HCT116 (cell line): ENCODE results near the gene MANBA.

Experiments used
- ATF3 ChIP-seq: IDR thresholded peaks from 2 replicates; pipeline ENCODE4 v1.6.1; 2012
- CTCF ChIP-seq, 3 experiments: fragments of 200-600 bp in 1 of 3; sonication (generic) in 1 of 3; IDR thresholded peaks in 2 of 3; conservative IDR thresholded peaks in 1 of 3; 2 replicates each; pipeline ENCODE4 v1.5.1; 2012 to 2017; ENCODE audit warnings: low read depth in 2 of 3, low read length in 2 of 3, antibody characterized with exemption in 1 of 3, borderline replicate concordance in 1 of 3, control low read depth in 1 of 3, mild to moderate bottlenecking in 1 of 3, mixed read lengths in 1 of 3, mixed run types in 1 of 3, moderate library complexity in 1 of 3; ENCODE audit not compliant: insufficient read depth in 1 of 3
- EGR1 ChIP-seq: IDR thresholded peaks from 2 replicates; pipeline ENCODE4 v1.6.1; 2012; ENCODE audit warnings: low read depth
- ELF1 ChIP-seq: IDR thresholded peaks from 2 replicates; pipeline ENCODE4 v1.6.1; 2012; ENCODE audit warnings: low read depth, borderline replicate concordance
- EZH2 ChIP-seq: fragments of 200-600 bp; sonication (generic); IDR thresholded peaks from 2 replicates; pipeline ENCODE4 v1.6.1; 2017; ENCODE audit warnings: antibody characterized with exemption, mixed run types
- JUND ChIP-seq: IDR thresholded peaks from 2 replicates; pipeline ENCODE4 v1.6.1; 2012
- MAX ChIP-seq: IDR thresholded peaks from 2 replicates; pipeline ENCODE4 v1.6.1; 2012
- POLR2A ChIP-seq: IDR thresholded peaks from 2 replicates; pipeline ENCODE4 v1.7.0; 2011; ENCODE audit warnings: borderline replicate concordance; ENCODE audit not compliant: insufficient read depth, insufficient read length; ENCODE audit errors: extremely low read depth
- POLR2AphosphoS5 ChIP-seq: IDR thresholded peaks from 2 replicates; pipeline ENCODE4 v1.6.1; 2011; ENCODE audit warnings: mild to moderate bottlenecking, low read depth, low read length, moderate library complexity
- RAD21 ChIP-seq: IDR thresholded peaks from 2 replicates; pipeline ENCODE4 v1.6.1; 2012; ENCODE audit warnings: low read depth, mild to moderate bottlenecking
- SIN3A ChIP-seq: IDR thresholded peaks from 2 replicates; pipeline ENCODE4 v1.6.1; 2012; ENCODE audit warnings: low read depth
- SP1 ChIP-seq: IDR thresholded peaks from 2 replicates; pipeline ENCODE4 v1.6.1; 2012; ENCODE audit warnings: low read depth
- ZNF274 ChIP-seq: fragments of 200-500 bp; sonication (Bioruptor generic); IDR thresholded peaks from 2 replicates; pipeline ENCODE4 v1.6.1; 2014; ENCODE audit warnings: mild to moderate bottlenecking, low read depth, low read length, inconsistent platforms

DNA sequence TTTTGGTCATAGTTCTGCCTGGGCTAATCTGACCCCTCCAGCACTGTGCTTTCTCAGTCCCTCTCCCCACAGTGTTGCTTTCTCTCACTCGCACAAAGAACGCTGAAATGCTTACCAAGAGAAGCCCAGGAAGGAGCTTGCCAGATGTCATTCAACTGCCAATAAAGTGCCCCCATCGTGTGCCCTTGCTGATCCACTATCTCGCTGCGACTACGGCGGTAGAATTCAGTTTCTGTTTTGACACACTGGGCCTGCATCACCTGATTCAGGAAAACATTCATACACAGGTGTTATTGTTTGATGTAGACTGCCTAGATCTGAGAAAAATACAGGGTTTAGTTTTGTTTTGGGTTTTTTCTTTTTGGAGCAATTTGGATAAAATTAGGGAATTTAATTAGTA is 121.2 kb downstream of the MANBA start:
- no peak for TF ChIP-seq JUND
- no peak for TF ChIP-seq EZH2
- TF ChIP-seq POLR2AphosphoS5, result no peak
- TF ChIP-seq CTCF (IDR thresholded peaks at IDR 0.05 in 2 of 3, conservative IDR thresholded peaks at IDR 0.05 in 1 of 3; ENCODE audit: borderline replicate concordance in 1 of 3, insufficient read depth in 1 of 3, low read depth in 2 of 3, low read length in 2 of 3), result no peak
- TF ChIP-seq SIN3A, result no peak
- TF ChIP-seq ATF3, result no peak
- TF ChIP-seq POLR2A, result no peak
- TF ChIP-seq RAD21, result no peak
- TF ChIP-seq ZNF274, result no peak
- TF ChIP-seq MAX, result no peak
- TF ChIP-seq ELF1, result no peak
- TF ChIP-seq EGR1, result no peak
- TF ChIP-seq SP1, result no peak
